HepG2 (cell line): ENCODE measurements around the gene EIF4G2. TPM values are rescaled to one million over a fixed set of nuclear protein-coding genes. Genes with fewer than 3 reads are reported as not detected.

Experiments
- NFE2L1 ChIP-seq: sonication (generic); formaldehyde crosslinking; IDR thresholded peaks from 2 replicates; pipeline ENCODE4 v1.4.0; 2020; ENCODE audit warnings: missing genetic modification reagents, mild to moderate bottlenecking, borderline replicate concordance
- NRL ChIP-seq: sonication (generic); formaldehyde crosslinking; IDR thresholded peaks from 2 replicates; pipeline ENCODE4 v1.5.0; 2020; ENCODE audit warnings: missing genetic modification reagents, mild to moderate bottlenecking, moderate library complexity, borderline replicate concordance
- ZBTB4 ChIP-seq: sonication (generic); formaldehyde crosslinking; IDR thresholded peaks from 2 replicates; pipeline ENCODE4 v1.4.0; 2020; ENCODE audit warnings: missing genetic modification reagents, mild to moderate bottlenecking, borderline replicate concordance
- ZFP37 ChIP-seq: sonication (generic); formaldehyde crosslinking; IDR thresholded peaks from 2 replicates; pipeline ENCODE4 v1.4.0; 2020; ENCODE audit warnings: missing genetic modification reagents, borderline replicate concordance
- ZNF354B ChIP-seq: sonication (generic); formaldehyde crosslinking; IDR thresholded peaks from 2 replicates; pipeline ENCODE4 v1.8.0; 2022; ENCODE audit warnings: mild to moderate bottlenecking, missing genetic modification reagents
- ZNF512B ChIP-seq: sonication (generic); formaldehyde crosslinking; IDR thresholded peaks from 2 replicates; pipeline ENCODE4 v1.5.1; 2020; ENCODE audit warnings: missing genetic modification reagents, mild to moderate bottlenecking, borderline replicate concordance
- ZNF660 ChIP-seq: sonication (generic); formaldehyde crosslinking; IDR thresholded peaks from 2 replicates; pipeline ENCODE4 v1.5.1; 2020; ENCODE audit warnings: mild to moderate bottlenecking, low read depth, missing genetic modification reagents, borderline replicate concordance
- ZNF878 ChIP-seq: sonication (generic); formaldehyde crosslinking; IDR thresholded peaks from 2 replicates; pipeline ENCODE4 v1.8.1; 2023; ENCODE audit warnings: mild to moderate bottlenecking, missing genetic modification reagents, moderate library complexity
- polyA plus RNA-seq, 8 experiments: library from polyadenylated mRNA; depleted of rRNA in 3 of 8; stranded (reverse) in 7 of 8; unstranded in 1 of 8; fragments of >200 nt; fragmentation: Illumina TruSeq in 4 of 8; extraction: Trizol in 4 of 8; gene quantifications; 2 replicates each; pipeline versions ENCODE4 v1.2.1 to v1.2.3, GENCODE V29; 2011 to 2016; ENCODE audit warnings: low read depth in 4 of 8, missing spikeins in 1 of 8, mixed read lengths in 1 of 8; ENCODE audit not compliant: insufficient read depth in 1 of 8
- total RNA-seq, 5 experiments: library from RNA; depleted of rRNA; stranded (reverse); fragments of >200 nt; fragmentation: Illumina TruSeq; extraction: Trizol; gene quantifications; 2 replicates each; pipeline ENCODE4 v1.2.3, GENCODE V29; 2016; ENCODE audit warnings: low read depth in 1 of 5
- TF ChIP-seq, protein P1 (sequence below): sonication (generic); formaldehyde crosslinking; IDR thresholded peaks from 2 replicates; pipeline ENCODE4 v1.5.0; 2020; ENCODE audit warnings: mild to moderate bottlenecking, missing genetic modification reagents, borderline replicate concordance
- TF ChIP-seq, protein P2 (sequence below): sonication (generic); formaldehyde crosslinking; IDR thresholded peaks from 2 replicates; pipeline ENCODE4 v1.8.0; 2022; ENCODE audit warnings: mild to moderate bottlenecking, missing genetic modification reagents; ENCODE audit not compliant: insufficient replicate concordance
- TF ChIP-seq, protein P3 (sequence below): sonication (generic); formaldehyde crosslinking; IDR thresholded peaks from 2 replicates; pipeline ENCODE4 v1.5.0; 2020; ENCODE audit warnings: mild to moderate bottlenecking, missing genetic modification reagents, borderline replicate concordance

EIF4G2 gene
- total and polyA plus RNA-seq, 2 of the 13 experiments (the other 11 are each of a cell fraction or from before 2014, with no cell fraction given) = 362 to 546 TPM

DNA sequence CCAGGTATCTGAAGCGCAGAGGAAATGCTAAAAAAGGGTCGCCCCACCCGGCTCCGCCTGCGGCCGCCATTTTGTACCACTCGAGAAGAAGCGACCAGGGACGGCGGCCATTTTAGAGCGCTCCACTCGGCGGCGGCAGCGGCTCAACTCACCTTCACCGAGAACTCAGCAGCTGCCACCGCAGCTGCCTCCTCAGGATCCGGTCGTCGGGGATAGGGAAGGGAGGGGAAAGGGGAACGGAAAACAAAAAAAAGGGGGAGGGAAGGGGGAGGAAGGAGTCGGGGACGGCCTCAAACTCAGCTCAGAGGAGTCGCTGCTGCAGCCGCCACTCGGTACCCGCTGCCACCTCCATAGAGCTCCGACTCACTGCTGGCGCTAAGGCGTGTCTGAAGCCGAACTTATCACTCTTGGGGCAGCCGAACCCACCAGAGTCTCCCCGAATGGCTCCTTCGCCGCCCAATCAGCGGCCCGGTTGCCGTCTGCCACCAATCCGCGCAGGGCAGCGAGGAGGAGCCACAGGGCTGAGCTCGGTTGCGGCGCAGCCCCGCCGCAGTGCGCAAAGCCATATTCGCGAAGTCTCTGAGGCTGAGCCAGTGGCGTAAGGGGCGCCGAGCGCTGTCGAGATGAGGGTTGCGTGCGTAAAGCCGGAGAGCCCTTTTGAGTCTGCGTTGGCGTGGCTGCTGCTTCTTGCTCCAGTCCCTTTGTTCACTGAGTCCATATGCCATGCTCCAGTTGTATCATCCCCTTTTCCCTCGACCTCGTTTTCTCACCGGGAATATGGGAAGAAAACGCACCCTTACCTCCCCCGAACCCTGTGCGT is at the start of gene EIF4G2 (continued):
- TF ChIP-seq, protein P1, sequence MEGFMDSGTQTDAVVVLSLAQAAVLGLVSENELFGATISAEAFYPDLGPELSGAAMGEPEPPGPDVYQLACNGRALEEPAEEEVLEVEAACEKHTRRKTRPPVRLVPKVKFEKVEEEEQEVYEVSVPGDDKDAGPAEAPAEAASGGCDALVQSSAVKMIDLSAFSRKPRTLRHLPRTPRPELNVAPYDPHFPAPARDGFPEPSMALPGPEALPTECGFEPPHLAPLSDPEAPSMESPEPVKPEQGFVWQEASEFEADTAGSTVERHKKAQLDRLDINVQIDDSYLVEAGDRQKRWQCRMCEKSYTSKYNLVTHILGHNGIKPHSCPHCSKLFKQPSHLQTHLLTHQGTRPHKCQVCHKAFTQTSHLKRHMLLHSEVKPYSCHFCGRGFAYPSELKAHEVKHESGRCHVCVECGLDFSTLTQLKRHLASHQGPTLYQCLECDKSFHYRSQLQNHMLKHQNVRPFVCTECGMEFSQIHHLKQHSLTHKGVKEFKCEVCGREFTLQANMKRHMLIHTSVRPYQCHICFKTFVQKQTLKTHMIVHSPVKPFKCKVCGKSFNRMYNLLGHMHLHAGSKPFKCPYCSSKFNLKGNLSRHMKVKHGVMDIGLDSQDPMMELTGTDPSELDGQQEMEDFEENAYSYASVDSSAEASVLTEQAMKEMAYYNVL (CRISPR knock-in tag) = no peak
- TF ChIP-seq ZFP37 (CRISPR knock-in tag) = no peak
- no peak; the same call in 1 of the 2 replicates for TF ChIP-seq ZBTB4 (CRISPR knock-in tag)
- TF ChIP-seq NRL (CRISPR knock-in tag) = peak; percentile 86
- 0 out of 2 replicates have a peak, but pooled peaks have one; percentile 10 for TF ChIP-seq NFE2L1 (CRISPR knock-in tag)
- TF ChIP-seq, protein P2, sequence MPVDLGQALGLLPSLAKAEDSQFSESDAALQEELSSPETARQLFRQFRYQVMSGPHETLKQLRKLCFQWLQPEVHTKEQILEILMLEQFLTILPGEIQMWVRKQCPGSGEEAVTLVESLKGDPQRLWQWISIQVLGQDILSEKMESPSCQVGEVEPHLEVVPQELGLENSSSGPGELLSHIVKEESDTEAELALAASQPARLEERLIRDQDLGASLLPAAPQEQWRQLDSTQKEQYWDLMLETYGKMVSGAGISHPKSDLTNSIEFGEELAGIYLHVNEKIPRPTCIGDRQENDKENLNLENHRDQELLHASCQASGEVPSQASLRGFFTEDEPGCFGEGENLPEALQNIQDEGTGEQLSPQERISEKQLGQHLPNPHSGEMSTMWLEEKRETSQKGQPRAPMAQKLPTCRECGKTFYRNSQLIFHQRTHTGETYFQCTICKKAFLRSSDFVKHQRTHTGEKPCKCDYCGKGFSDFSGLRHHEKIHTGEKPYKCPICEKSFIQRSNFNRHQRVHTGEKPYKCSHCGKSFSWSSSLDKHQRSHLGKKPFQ (CRISPR knock-in tag) = peak; percentile 78
- TF ChIP-seq ZNF878 (CRISPR knock-in tag) = 0 out of 2 replicates have a peak, but pooled peaks have one; percentile 82
- TF ChIP-seq ZNF512B (CRISPR knock-in tag) = no peak
- TF ChIP-seq ZNF354B (CRISPR knock-in tag) = no peak; the same call in 1 of the 2 replicates
- 0 out of 2 replicates have a peak, but pooled peaks have one; percentile 57 for TF ChIP-seq ZNF660 (CRISPR knock-in tag)
- TF ChIP-seq, protein P3, sequence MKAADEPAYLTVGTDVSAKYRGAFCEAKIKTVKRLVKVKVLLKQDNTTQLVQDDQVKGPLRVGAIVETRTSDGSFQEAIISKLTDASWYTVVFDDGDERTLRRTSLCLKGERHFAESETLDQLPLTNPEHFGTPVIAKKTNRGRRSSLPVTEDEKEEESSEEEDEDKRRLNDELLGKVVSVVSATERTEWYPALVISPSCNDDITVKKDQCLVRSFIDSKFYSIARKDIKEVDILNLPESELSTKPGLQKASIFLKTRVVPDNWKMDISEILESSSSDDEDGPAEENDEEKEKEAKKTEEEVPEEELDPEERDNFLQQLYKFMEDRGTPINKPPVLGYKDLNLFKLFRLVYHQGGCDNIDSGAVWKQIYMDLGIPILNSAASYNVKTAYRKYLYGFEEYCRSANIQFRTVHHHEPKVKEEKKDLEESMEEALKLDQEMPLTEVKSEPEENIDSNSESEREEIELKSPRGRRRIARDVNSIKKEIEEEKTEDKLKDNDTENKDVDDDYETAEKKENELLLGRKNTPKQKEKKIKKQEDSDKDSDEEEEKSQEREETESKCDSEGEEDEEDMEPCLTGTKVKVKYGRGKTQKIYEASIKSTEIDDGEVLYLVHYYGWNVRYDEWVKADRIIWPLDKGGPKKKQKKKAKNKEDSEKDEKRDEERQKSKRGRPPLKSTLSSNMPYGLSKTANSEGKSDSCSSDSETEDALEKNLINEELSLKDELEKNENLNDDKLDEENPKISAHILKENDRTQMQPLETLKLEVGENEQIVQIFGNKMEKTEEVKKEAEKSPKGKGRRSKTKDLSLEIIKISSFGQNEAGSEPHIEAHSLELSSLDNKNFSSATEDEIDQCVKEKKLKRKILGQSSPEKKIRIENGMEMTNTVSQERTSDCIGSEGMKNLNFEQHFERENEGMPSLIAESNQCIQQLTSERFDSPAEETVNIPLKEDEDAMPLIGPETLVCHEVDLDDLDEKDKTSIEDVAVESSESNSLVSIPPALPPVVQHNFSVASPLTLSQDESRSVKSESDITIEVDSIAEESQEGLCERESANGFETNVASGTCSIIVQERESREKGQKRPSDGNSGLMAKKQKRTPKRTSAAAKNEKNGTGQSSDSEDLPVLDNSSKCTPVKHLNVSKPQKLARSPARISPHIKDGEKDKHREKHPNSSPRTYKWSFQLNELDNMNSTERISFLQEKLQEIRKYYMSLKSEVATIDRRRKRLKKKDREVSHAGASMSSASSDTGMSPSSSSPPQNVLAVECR (CRISPR knock-in tag) = peak; percentile 77; the same call in 1 of the 2 replicates
